A549 (cell line): ENCODE data around the gene MYBPHL. TPM values are rescaled to one million over a fixed set of nuclear protein-coding genes. Genes with fewer than 3 reads are reported as not detected.

Experiments used
- ATAC-seq, 2 experiments: fragments of 200-7000 bp in 1 of 2; fragments of >200 bp in 1 of 2; cut with Nextera tagmentation in 1 of 2; cut with Tn5 transposase in 1 of 2; 3 replicates each; pipeline versions ENCODE4 v1.8.0 to v1.9.1; 2018 to 2020; ENCODE audit warnings: mild to moderate bottlenecking in 1 of 2, moderate library complexity in 1 of 2
- CTCF ChIA-PET: fragments of 300-600 bp; sonication (Branson Sonifier 250); formaldehyde crosslinking; extraction: SDS; loops from one replicate; lab custom pipeline; 2021; ENCODE audit warnings: antibody characterized with exemption, inconsistent platforms; lab: Yijun Ruan, JAX
- POLR2A ChIA-PET: fragments of 350-600 bp; formaldehyde crosslinking; extraction: SDS; loops from one replicate; lab custom pipeline; 2021; ENCODE audit warnings: antibody characterized with exemption, inconsistent platforms; lab: Yijun Ruan, JAX
- DNase-seq, 2 experiments: peaks; one replicate each; pipeline versions ENCODE4 v3.0.0 to v3.0.0-alpha.2; 2011 to 2016; ENCODE audit warnings: low read depth in 1 of 2, low spot score in 1 of 2
- FAIRE-seq: peaks from 2 replicates; lab custom pipeline; 2011; peaks lifted over from hg19 to GRCh38; lab: Jason Lieb, UNC
- H3K27ac ChIP-seq, 2 experiments: fragments of >200 bp; sonication (Bioruptor Twin); formaldehyde crosslinking; 3 replicates each; pipeline ENCODE4 v1.5.1; 2016 to 2017
- H3K4me1 ChIP-seq: fragments of >200 bp; sonication (Bioruptor Twin); formaldehyde crosslinking; 3 replicates; pipeline ENCODE4 v1.6.1; 2016
- H3K4me2 ChIP-seq: fragments of >200 bp; sonication (Bioruptor Twin); formaldehyde crosslinking; 3 replicates; pipeline ENCODE4 v1.6.1; 2016
- H3K4me3 ChIP-seq: fragments of >200 bp; sonication (Bioruptor Twin); formaldehyde crosslinking; 3 replicates; pipeline ENCODE4 v1.5.1; 2016
- H3K9me3 ChIP-seq: fragments of >200 bp; sonication (Bioruptor Twin); formaldehyde crosslinking; 3 replicates; pipeline ENCODE4 v1.6.1; 2016
- ATOH8 ChIP-seq: fragments of 250-450 bp; sonication (Bioruptor Pico); IDR thresholded peaks from 2 replicates; pipeline ENCODE4 v1.5.0; 2020; ENCODE audit warnings: low read depth, mild to moderate bottlenecking, moderate library complexity
- CBX8 ChIP-seq: fragments of 200-600 bp; sonication (generic); IDR thresholded peaks from 2 replicates; pipeline ENCODE4 v1.6.1; 2016
- CHD2 ChIP-seq: fragments of 150-350 bp; IDR thresholded peaks from 2 replicates; pipeline ENCODE4 v1.6.1; 2014; ENCODE audit warnings: low read length; ENCODE audit not compliant: partially characterized antibody
- CTCF ChIP-seq: fragments of >200 bp; sonication (Bioruptor Twin); formaldehyde crosslinking; IDR thresholded peaks from 3 replicates; pipeline ENCODE4 v1.5.1; 2016
- E2F6 ChIP-seq: IDR thresholded peaks from 2 replicates; pipeline ENCODE4 v1.6.1; 2012; ENCODE audit warnings: low read depth, borderline replicate concordance
- EP300 ChIP-seq, 2 experiments: fragments of >200 bp; sonication (Bioruptor Twin); formaldehyde crosslinking; IDR thresholded peaks; 2 replicates in 1 of 2; 3 replicates in 1 of 2; pipeline ENCODE4 v1.6.1; 2016 to 2017
- FOSB ChIP-seq: fragments of 250-450 bp; sonication (Bioruptor Pico); IDR thresholded peaks from 2 replicates; pipeline ENCODE4 v1.5.0; 2020; ENCODE audit warnings: mild to moderate bottlenecking, moderate library complexity
- FOSL2 ChIP-seq, 2 experiments: fragments of 450-650 bp in 1 of 2; fragments of >200 bp in 1 of 2; sonication (Bioruptor Twin) in 1 of 2; formaldehyde crosslinking; IDR thresholded peaks; 2 replicates each; pipeline versions ENCODE4 v1.5.0 to v1.6.1; 2016 to 2020; ENCODE audit warnings: mild to moderate bottlenecking in 1 of 2, moderate library complexity in 1 of 2
- GATA3 ChIP-seq: IDR thresholded peaks from 2 replicates; pipeline ENCODE4 v1.6.1; 2012; ENCODE audit warnings: borderline replicate concordance
- HMGXB4 ChIP-seq: fragments of 250-450 bp; sonication (Bioruptor Pico); IDR thresholded peaks from 2 replicates; pipeline ENCODE4 v1.5.0; 2021; ENCODE audit warnings: mild to moderate bottlenecking, moderate library complexity, borderline replicate concordance
- HOXB13 ChIP-seq: fragments of 250-450 bp; sonication (Bioruptor Pico); IDR thresholded peaks from 2 replicates; pipeline ENCODE4 v1.5.0; 2020; ENCODE audit warnings: low read depth, mild to moderate bottlenecking, moderate library complexity
- HOXB5 ChIP-seq: fragments of 250-450 bp; sonication (Bioruptor Pico); IDR thresholded peaks from 2 replicates; pipeline ENCODE4 v1.5.0; 2020; ENCODE audit warnings: mild to moderate bottlenecking, moderate library complexity
- JUN ChIP-seq, 2 experiments: fragments of >200 bp; sonication (Bioruptor Twin); formaldehyde crosslinking; IDR thresholded peaks; 2 replicates in 1 of 2; 3 replicates in 1 of 2; pipeline ENCODE4 v1.6.1; 2016 to 2017
- JUNB ChIP-seq: fragments of >200 bp; sonication (Bioruptor Twin); formaldehyde crosslinking; IDR thresholded peaks from 2 replicates; pipeline ENCODE4 v1.6.1; 2016
- KDM1A ChIP-seq: fragments of 200-600 bp; sonication (generic); IDR thresholded peaks from 2 replicates; pipeline ENCODE4 v1.6.1; 2016; ENCODE audit warnings: low read depth, mild to moderate bottlenecking
- KDM5A ChIP-seq: fragments of 200-600 bp; sonication (generic); IDR thresholded peaks from 2 replicates; pipeline ENCODE4 v1.6.1; 2016; ENCODE audit warnings: antibody characterized with exemption, mild to moderate bottlenecking
- MAZ ChIP-seq: fragments of 150-350 bp; IDR thresholded peaks from 2 replicates; pipeline ENCODE4 v1.6.1; 2014; ENCODE audit warnings: antibody characterized with exemption, low read depth, low read length, borderline replicate concordance
- MYC ChIP-seq: IDR thresholded peaks from 2 replicates; pipeline ENCODE4 v1.6.1; 2012; ENCODE audit warnings: mild to moderate bottlenecking, inconsistent platforms, low read length, improper control_type of control experiment, borderline replicate concordance
- PBX3 ChIP-seq: IDR thresholded peaks from 2 replicates; pipeline ENCODE4 v1.6.1; 2012
- POLR2AphosphoS2 ChIP-seq: conservative IDR thresholded peaks from 2 replicates; pipeline ENCODE4 v1.6.1; 2012; ENCODE audit warnings: low read length, improper control_type of control experiment, inconsistent platforms
- RNF2 ChIP-seq: fragments of 200-600 bp; sonication (generic); IDR thresholded peaks from 2 replicates; pipeline ENCODE4 v1.6.1; 2016; ENCODE audit warnings: low read depth, mild to moderate bottlenecking, antibody characterized with exemption, moderate library complexity, borderline replicate concordance
- TFCP2L1 ChIP-seq: fragments of 250-450 bp; sonication (Bioruptor Pico); IDR thresholded peaks from 2 replicates; pipeline ENCODE4 v1.5.0; 2021; ENCODE audit warnings: mild to moderate bottlenecking
- TP53 ChIP-seq: fragments of 250-450 bp; sonication (Bioruptor Pico); IDR thresholded peaks from 2 replicates; pipeline ENCODE4 v1.5.0; 2021; ENCODE audit warnings: mild to moderate bottlenecking, moderate library complexity
- ZNF302 ChIP-seq: fragments of 250-450 bp; sonication (Bioruptor Pico); IDR thresholded peaks from 2 replicates; pipeline ENCODE4 v1.9.0; 2021; ENCODE audit warnings: inconsistent platforms, mild to moderate bottlenecking, moderate library complexity
- ZSCAN20 ChIP-seq: fragments of 250-450 bp; sonication (Bioruptor Pico); IDR thresholded peaks from 2 replicates; pipeline ENCODE4 v1.8.0; 2022; ENCODE audit warnings: mild to moderate bottlenecking, moderate library complexity
- WGBS: methylation state at CpG from one replicate; pipeline ENCODE4 v1.1.6; 2017; ENCODE audit errors: missing lambda C conversion rate; 5-methylcytosine and 5-hydroxymethylcytosine counted together
- polyA plus RNA-seq, 4 experiments: library from polyadenylated mRNA; depleted of rRNA in 3 of 4; stranded (reverse); fragments of >200 nt; fragmentation: RNase III in 1 of 4; extraction: RNeasy Plus Mini Kit Qiagen cat#74134 plus additional on column Dnase treatment in 1 of 4; gene quantifications; 2 replicates in 3 of 4; 3 replicates in 1 of 4; pipeline ENCODE4 v1.2.3, GENCODE V29; 2011 to 2017

Gene MYBPHL
- polyA plus RNA-seq, 2 of the 4 experiments (the other 2 are of a cell fraction) = not detected

- H3K9me3 ChIP-seq = no peaks in the 10 kb centered on the region
- WGBS = 87% methylated on average over 20 of the region's 20 CpGs
- peaks cover 3% of the 10 kb centered on the region; the same call in 1 of the 3 replicates for H3K4me1 ChIP-seq
- ChIA-PET CTCF (no interaction called here), POLR2A (no interaction called here)
- TF ChIP-seq HOXB13 (CRISPR knock-in tag) (no peak), MYC (no peak), MAZ (no peak), FOSB (CRISPR knock-in tag) (no peak), CHD2 (no peak), KDM5A (no peak), RNF2 (no peak), POLR2AphosphoS2 (no peak), TP53 (CRISPR knock-in tag) (no peak), JUNB (no peak), FOSL2 (IDR thresholded peaks at IDR 0.05) (no peak), FOSL2 (CRISPR knock-in tag; IDR thresholded peaks at IDR 0.05) (no peak), ZNF302 (CRISPR knock-in tag) (no peak), E2F6 (no peak), KDM1A (no peak), CBX8 (no peak), HOXB5 (CRISPR knock-in tag) (no peak)
- ATAC-seq = no peak
- no peak for FAIRE-seq
- no peak overlapping the region for H3K4me2 ChIP-seq
- no peak overlapping the region for H3K4me3 ChIP-seq
- H3K27ac ChIP-seq = no peak overlapping the region
- no peak for DNase-seq
Measured at GRCh38 chr1:109299558-109300343, 7.1 kb downstream of the MYBPHL start.

- ChIA-PET CTCF (no interaction called here), POLR2A (no interaction called here)
- FAIRE-seq (no peak), ATAC-seq (no peak), DNase-seq (no peak)
- no peak overlapping the region for H3K4me2 ChIP-seq
- WGBS = 64% methylated on average over 10 of the region's 11 CpGs
- no peak overlapping the region for H3K4me3 ChIP-seq
- H3K27ac ChIP-seq = no peak overlapping the region
- peaks cover 3% of the 10 kb centered on the region; the same call in 1 of the 3 replicates for H3K4me1 ChIP-seq
- no peaks in the 10 kb centered on the region for H3K9me3 ChIP-seq
- no peak for TF ChIP-seq EP300 (IDR thresholded peaks at IDR 0.05)
- TF ChIP-seq JUNB = no peak
- no peak for TF ChIP-seq MAZ
- TF ChIP-seq MYC = no peak
- no peak for TF ChIP-seq ZSCAN20 (CRISPR knock-in tag)
- TF ChIP-seq PBX3 = no peak
- no peak for TF ChIP-seq TP53 (CRISPR knock-in tag)
- no peak for TF ChIP-seq GATA3
Measured at GRCh38 chr1:109298666-109299557, 7.9 kb downstream of the MYBPHL start.

- 88% methylated on average over 16 of the region's 16 CpGs for WGBS
- no peak overlapping the region for H3K4me3 ChIP-seq
- no peak for FAIRE-seq
- ChIA-PET POLR2A (no interaction called here), CTCF (interaction anchor here (1.1 to 1.7 kb wide), 3 partner anchors 14 to 102 kb away, joined by 4 to 5 read pairs (median 5); partner anchors contain the start of gene PSRC1)
- peaks cover 3% of the 10 kb centered on the region; the same call in 1 of the 3 replicates for H3K4me1 ChIP-seq
- ATAC-seq = no peak
- H3K9me3 ChIP-seq = no peaks in the 10 kb centered on the region
- H3K27ac ChIP-seq = no peak overlapping the region
- no peak for DNase-seq
- no peak overlapping the region for H3K4me2 ChIP-seq
- TF ChIP-seq KDM5A (no peak), FOSB (CRISPR knock-in tag) (no peak), JUN (IDR thresholded peaks at IDR 0.05) (no peak), HMGXB4 (CRISPR knock-in tag) (no peak), TFCP2L1 (CRISPR knock-in tag) (no peak), ATOH8 (CRISPR knock-in tag) (no peak), CTCF (no peak), KDM1A (no peak), POLR2AphosphoS2 (no peak)
Measured at GRCh38 chr1:109296782-109297181, 10.0 kb downstream of the MYBPHL start.
